ENCODE results near the gene NEK10. TPM values are rescaled to one million over a fixed set of nuclear protein-coding genes. Genes with fewer than 3 reads are reported as not detected.
A peak's percentile ranks its signal among the peaks of the same experiment; 100 is the strongest.

NEK10 gene
- total RNA-seq, 1 experiment from 2014 or later, result 0.66 TPM

- H2BK5ac ChIP-seq (ENCODE audit: insufficient read length, low read length), result no peak overlapping the region
- no peak overlapping the region for H3K27ac ChIP-seq (ENCODE audit: insufficient read length, low read depth, low read length)
- H2BK20ac ChIP-seq (ENCODE audit: low read depth, low read length, poor library complexity, severe bottlenecking), result no peak overlapping the region
- no peak overlapping the region for H4K5ac ChIP-seq (ENCODE audit: insufficient read length, low read depth, low read length)
- H4K8ac ChIP-seq (replicated peaks; ENCODE audit: insufficient read length, low read depth, low read length), result no peak overlapping the region
- no peak overlapping the region for H3K14ac ChIP-seq (ENCODE audit: insufficient read depth, low read length)
- H3K36me3 Mint-ChIP-seq (ENCODE audit: insufficient read depth in 1 of 3, low read depth in 3 of 3), result peaks cover 23 to 47% (median 45%) of the 10 kb centered on the region in 3 experiments; a peak in 6 of 7 replicates
- H3K18ac ChIP-seq (ENCODE audit: insufficient read length, low read depth, low read length), result no peak overlapping the region
- no peaks in the 10 kb centered on the region for H3K27me3 ChIP-seq (ENCODE audit: insufficient read depth, low read length)
- H3K9ac ChIP-seq (ENCODE audit: extremely low read depth, insufficient read length, low read length), result no peak overlapping the region
- H3K56ac ChIP-seq (ENCODE audit: insufficient read length, low read depth, low read length), result no peak overlapping the region
- no peak overlapping the region for H2AFZ ChIP-seq (ENCODE audit: low read length)
- no peak for TF ChIP-seq CTCF (conservative IDR thresholded peaks at IDR 0.05)
- H3K4ac ChIP-seq (ENCODE audit: low read depth, low read length), result no peak overlapping the region
- DNase-seq, result no peak
- no peaks in the 10 kb centered on the region for H3K9me3 ChIP-seq (ENCODE audit: control insufficient read depth, low read depth, low read length)
- H3K79me2 ChIP-seq (ENCODE audit: insufficient read depth, low read length), result no peaks in the 10 kb centered on the region
- no peak overlapping the region for H2BK120ac ChIP-seq (ENCODE audit: low read depth, low read length, poor library complexity, severe bottlenecking)
- peaks cover 2 to 6% of the 10 kb centered on the region in 2 experiments; a peak in 2 of 4 replicates for H3K4me1 Mint-ChIP-seq
- H3K23me2 ChIP-seq (ENCODE audit: insufficient read length, low read depth, low read length, poor library complexity, severe bottlenecking), result no peaks in the 10 kb centered on the region
- no peaks in the 10 kb centered on the region for H3K4me1 ChIP-seq (ENCODE audit: insufficient read depth, low read length)
- H3K27ac Mint-ChIP-seq, result 0 out of 7 replicates have a peak overlapping the region, but pooled peaks of 1 of the 3 experiments have one; percentile 58
- no peak overlapping the region for H2AK5ac ChIP-seq (ENCODE audit: insufficient read length, low read length)
- no CpG with 5 or more reads among the region's 1 CpG for WGBS (ENCODE audit: extremely low coverage, insufficient read length, low lambda C conversion rate)
- no peak overlapping the region for H3T11ph ChIP-seq (ENCODE audit: low read length)
- H3K23ac ChIP-seq (ENCODE audit: insufficient read length, low read depth, low read length), result no peak overlapping the region
- H3K4me2 ChIP-seq (ENCODE audit: insufficient read depth, insufficient read length, low read length), result no peak overlapping the region
- no peak overlapping the region for H2BK12ac ChIP-seq (ENCODE audit: insufficient read length, low read depth, low read length)
- no peak overlapping the region for H4K91ac ChIP-seq (ENCODE audit: insufficient read length, low read depth, low read length)
- no peaks in the 10 kb centered on the region for H3K27me3 Mint-ChIP-seq (ENCODE audit: low read depth)
- H2BK15ac ChIP-seq (ENCODE audit: low read depth, low read length), result no peak overlapping the region
- no peaks in the 10 kb centered on the region for H4K20me1 ChIP-seq (ENCODE audit: control insufficient read depth, insufficient read depth, insufficient read length)
- no peak overlapping the region for H3K4me3 Mint-ChIP-seq
- H3K79me1 ChIP-seq (ENCODE audit: insufficient read depth, low read depth, low read length, poor library complexity, severe bottlenecking), result no peaks in the 10 kb centered on the region
- H3K9me3 Mint-ChIP-seq, result no peaks in the 10 kb centered on the region
Measured at GRCh38 chr3:27391796-27392195, 22.6 kb upstream of the NEK10 start.

Data from H9 (cell line).